Measurements from ENCODE around the gene FOXN3.

FOXN3 gene

DNA sequence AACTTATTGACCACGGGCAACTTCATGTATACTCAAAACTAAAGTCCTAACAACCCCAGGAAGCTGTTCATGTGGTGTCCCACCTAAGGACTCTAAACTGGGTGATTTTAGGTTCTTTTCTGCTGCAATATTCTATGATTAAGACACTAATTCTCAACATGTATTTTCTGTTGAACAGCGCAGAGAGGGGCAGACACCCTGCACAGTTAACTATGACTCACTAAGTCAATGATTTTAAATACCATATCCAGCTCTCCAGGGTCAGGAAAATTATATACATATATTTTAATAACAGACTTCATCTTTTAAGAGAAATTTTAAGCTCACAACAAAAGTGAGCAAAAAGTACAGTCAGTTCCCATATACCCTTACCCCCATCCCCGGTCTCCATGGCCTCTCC lies 85.0 kb downstream of the FOXN3 start:
- TF ChIP-seq, protein P1, sequence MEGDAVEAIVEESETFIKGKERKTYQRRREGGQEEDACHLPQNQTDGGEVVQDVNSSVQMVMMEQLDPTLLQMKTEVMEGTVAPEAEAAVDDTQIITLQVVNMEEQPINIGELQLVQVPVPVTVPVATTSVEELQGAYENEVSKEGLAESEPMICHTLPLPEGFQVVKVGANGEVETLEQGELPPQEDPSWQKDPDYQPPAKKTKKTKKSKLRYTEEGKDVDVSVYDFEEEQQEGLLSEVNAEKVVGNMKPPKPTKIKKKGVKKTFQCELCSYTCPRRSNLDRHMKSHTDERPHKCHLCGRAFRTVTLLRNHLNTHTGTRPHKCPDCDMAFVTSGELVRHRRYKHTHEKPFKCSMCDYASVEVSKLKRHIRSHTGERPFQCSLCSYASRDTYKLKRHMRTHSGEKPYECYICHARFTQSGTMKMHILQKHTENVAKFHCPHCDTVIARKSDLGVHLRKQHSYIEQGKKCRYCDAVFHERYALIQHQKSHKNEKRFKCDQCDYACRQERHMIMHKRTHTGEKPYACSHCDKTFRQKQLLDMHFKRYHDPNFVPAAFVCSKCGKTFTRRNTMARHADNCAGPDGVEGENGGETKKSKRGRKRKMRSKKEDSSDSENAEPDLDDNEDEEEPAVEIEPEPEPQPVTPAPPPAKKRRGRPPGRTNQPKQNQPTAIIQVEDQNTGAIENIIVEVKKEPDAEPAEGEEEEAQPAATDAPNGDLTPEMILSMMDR (IDR thresholded peaks at IDR 0.05; ENCODE audit: control extremely low read depth, extremely low read depth, low read depth, missing control alignments): no peak
- DNase-seq (ENCODE audit: extremely low spot score): no peak
- POLR2A ChIA-PET: no interaction called here
- CTCF ChIA-PET: interaction anchor here (0.7 to 1.3 kb wide), 2 partner anchors 26 to 27 kb away, joined by 4 to 5 read pairs; no protein-coding TSS in a partner anchor

DNA sequence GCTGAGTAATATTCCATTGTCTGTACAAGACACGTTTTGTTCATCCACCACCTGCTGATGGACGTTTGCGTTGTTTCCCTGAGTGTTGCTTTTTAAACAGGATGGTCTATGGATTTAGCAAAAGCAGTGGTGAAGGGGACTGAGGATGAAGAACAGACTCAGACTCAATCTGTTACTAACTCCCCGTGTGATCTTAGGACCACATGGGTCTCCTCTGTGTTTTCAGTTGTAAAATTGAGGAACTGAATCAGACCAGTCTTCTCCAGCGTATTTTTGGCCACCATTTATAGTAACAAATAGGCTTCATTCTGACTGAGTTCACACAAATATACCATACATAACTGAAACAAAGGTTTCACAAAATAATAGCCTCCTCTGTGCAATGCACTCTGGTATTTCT lies 85.6 kb downstream of the FOXN3 start:
- TF ChIP-seq, protein P1 (IDR thresholded peaks at IDR 0.05; ENCODE audit: control extremely low read depth, extremely low read depth, low read depth, missing control alignments): no peak
- POLR2A ChIA-PET: no interaction called here
- CTCF ChIA-PET: interaction anchor here (0.7 to 1.3 kb wide), 2 partner anchors 26 kb away, joined by 4 to 5 read pairs; no protein-coding TSS in a partner anchor
- peak; percentile 65 for DNase-seq (ENCODE audit: extremely low spot score)

DNA sequence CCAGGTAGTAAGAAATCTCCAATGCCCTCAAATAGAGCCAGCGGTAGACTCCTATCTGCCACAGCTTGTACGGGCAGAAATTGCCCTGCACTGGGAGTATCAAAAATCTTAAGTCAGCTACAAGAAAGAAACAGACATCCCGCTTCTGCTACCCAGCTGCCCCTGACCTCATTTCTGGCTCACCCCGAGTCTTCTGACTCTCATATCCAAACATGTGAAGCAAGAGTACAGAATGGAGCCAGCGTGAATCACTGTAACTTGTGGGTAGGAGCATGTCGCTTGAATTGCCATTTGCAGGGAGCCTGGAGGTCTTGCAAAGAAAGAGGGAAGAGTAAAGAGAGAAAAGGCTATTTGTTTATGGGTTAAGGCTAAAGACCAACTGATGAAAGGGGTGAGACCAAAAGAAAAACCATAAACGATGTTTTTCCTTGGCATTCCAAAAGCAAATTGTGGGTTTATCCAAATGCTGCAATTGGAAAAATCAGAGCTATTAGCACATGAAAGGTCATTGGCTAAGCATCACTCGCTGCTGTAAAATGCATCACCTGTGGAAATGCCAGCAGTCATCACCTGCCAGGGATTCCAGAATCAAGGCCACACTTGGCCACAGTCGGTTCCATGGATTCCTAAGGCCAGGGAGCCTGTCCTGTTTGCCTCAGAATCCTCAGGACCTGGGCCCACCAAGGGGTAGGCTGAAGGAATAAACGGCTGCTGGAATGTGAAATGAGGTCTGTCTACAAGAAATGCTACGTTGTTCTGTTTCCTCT lies 86.6 kb downstream of the FOXN3 start:
- ChIA-PET POLR2A (no interaction called here), CTCF (interaction anchor here (1.3 to 3.3 kb wide), 3 partner anchors 9 to 22 kb away, joined by 3 to 12 read pairs (median 6); no protein-coding TSS in a partner anchor)
- no peak for DNase-seq (ENCODE audit: extremely low spot score)
- TF ChIP-seq, protein P1 (IDR thresholded peaks at IDR 0.05; ENCODE audit: control extremely low read depth, extremely low read depth, low read depth, missing control alignments): no peak

DNA sequence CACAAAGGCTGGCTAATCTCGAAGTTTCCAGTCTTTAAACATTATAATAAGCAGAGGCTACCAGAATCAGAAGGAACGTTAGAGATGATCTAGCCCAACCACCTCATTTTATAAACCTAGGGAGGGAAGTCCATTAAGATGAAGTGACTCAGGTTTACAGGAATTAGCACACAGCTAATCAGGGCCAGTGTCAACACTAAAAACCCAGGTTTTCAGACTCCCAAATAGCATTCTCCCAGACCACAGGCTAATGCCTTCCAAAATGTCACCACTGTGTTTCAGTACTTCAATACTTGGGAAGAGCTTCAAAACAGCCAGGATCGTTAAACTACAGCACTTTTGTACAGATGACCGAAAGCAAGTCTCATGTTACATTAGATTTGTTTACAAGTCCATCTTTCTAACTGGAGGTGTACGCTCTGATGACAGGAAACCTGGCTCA lies 89.2 kb downstream of the FOXN3 start:
- DNase-seq (ENCODE audit: extremely low spot score): no peak
- TF ChIP-seq, protein P1 (IDR thresholded peaks at IDR 0.05; ENCODE audit: control extremely low read depth, extremely low read depth, low read depth, missing control alignments): no peak
- ChIA-PET POLR2A (no interaction called here), CTCF (interaction anchor here (0.9 to 3.3 kb wide), 2 partner anchors 14 kb away, joined by 3 to 12 read pairs; no protein-coding TSS in a partner anchor)

DNA sequence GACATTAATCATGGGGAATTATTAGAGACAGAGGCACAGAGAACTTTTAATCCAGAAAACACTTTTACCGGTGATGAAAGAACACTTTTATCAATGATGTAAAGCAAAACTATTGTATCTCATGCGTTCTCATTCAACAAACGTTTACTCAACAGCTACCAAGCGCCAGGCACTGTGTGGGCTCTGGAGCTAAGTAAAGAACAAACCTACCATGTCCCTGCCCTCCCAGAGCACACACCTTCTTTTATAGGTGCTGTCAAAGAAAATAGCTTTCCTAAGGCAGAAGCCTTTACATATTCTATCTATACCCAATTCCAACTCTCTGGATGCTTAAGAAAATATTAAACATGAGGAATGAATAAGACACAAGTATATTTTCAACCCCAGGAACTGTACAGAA lies 91.1 kb downstream of the FOXN3 start:
- CTCF ChIA-PET: interaction anchor here (0.9 to 1.8 kb wide), 4 partner anchors 10 to 148 kb away, joined by 3 to 11 read pairs (median 6); no protein-coding TSS in a partner anchor
- TF ChIP-seq, protein P1 (IDR thresholded peaks at IDR 0.05; ENCODE audit: control extremely low read depth, extremely low read depth, low read depth, missing control alignments): no peak
- POLR2A ChIA-PET: no interaction called here
- no peak for DNase-seq (ENCODE audit: extremely low spot score)

DNA sequence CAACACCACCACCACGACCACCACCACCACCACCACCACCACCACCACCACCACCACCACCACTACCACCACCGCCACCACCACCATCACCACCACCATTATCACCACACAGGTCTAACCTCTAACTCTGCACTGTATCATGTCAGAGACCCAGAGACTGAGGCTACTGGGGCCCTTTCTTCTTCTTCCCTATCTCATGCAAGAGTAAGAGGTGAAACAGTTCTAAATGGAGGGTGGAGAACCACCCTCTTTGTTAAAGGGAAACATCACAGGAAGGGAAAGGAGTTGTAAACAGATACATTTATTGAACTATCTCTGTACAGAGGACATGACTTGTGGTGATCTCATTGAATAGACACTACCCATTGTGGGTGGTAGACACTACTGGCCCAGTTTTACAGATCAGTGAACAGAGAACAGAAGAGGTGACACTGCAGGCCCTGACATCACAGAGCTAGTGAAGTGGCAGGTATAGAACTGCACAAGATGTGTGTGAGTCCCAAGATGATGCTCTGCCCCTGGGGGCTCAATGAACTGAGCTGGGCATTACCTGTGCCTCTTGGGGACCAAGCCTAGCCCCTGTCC lies 91.6 kb downstream of the FOXN3 start:
- DNase-seq (ENCODE audit: extremely low spot score): peak; percentile 40
- CTCF ChIA-PET: interaction anchor here (1.1 to 1.8 kb wide), 4 partner anchors 10 to 148 kb away, joined by 3 to 11 read pairs (median 6); no protein-coding TSS in a partner anchor
- POLR2A ChIA-PET: no interaction called here
- TF ChIP-seq, protein P1 (IDR thresholded peaks at IDR 0.05; ENCODE audit: control extremely low read depth, extremely low read depth, low read depth, missing control alignments): no peak
